ENCODE data around the gene TAMALIN.
A peak's percentile ranks its signal among the peaks of the same experiment; 100 is the strongest.

TAMALIN gene

DNA sequence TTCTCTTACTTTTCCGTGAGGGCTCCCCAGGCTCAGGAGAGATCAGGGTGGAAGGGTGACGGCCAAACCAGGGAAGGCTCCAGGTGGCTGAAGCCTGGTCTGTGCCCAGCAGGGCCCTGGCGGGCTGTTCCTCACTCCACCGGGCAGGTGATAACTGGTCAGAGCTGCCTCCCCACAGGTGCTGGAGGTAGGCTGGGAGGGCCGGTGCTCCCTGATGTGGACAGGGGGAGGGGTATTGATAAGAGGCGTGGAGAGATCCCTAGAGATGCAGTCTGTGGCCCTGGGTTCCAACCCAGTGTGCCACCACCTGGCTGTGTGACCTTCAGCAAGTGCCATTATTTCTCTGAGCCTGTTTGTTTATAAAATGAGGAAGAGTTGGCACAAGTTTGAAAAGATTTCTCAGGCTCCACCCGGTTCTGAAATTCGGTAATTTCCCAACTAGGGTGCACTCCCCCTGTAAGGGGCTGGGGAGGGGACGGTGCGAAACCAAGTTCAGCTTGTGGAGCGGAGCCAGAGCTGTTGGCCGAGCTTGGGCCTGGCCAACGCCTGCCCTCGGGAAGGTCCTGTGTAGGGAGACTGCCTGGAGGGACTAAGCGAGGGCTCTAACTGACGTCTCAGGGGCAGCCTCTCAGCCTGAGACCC is 43.5 kb downstream of the TAMALIN start:
- TF ChIP-seq TCF12 (IDR thresholded peaks at IDR 0.05; ENCODE audit: low read depth) (peak; percentile 5; the same call in 1 of the 2 replicates), CEBPB (IDR thresholded peaks at IDR 0.05) (no peak), CREB1 (IDR thresholded peaks at IDR 0.05; ENCODE audit: low read depth) (no peak), NFIC (IDR thresholded peaks at IDR 0.05) (peak; percentile 7; the same call in 1 of the 2 replicates), TAF1 (IDR thresholded peaks at IDR 0.05; ENCODE audit: low read depth) (no peak)

DNA sequence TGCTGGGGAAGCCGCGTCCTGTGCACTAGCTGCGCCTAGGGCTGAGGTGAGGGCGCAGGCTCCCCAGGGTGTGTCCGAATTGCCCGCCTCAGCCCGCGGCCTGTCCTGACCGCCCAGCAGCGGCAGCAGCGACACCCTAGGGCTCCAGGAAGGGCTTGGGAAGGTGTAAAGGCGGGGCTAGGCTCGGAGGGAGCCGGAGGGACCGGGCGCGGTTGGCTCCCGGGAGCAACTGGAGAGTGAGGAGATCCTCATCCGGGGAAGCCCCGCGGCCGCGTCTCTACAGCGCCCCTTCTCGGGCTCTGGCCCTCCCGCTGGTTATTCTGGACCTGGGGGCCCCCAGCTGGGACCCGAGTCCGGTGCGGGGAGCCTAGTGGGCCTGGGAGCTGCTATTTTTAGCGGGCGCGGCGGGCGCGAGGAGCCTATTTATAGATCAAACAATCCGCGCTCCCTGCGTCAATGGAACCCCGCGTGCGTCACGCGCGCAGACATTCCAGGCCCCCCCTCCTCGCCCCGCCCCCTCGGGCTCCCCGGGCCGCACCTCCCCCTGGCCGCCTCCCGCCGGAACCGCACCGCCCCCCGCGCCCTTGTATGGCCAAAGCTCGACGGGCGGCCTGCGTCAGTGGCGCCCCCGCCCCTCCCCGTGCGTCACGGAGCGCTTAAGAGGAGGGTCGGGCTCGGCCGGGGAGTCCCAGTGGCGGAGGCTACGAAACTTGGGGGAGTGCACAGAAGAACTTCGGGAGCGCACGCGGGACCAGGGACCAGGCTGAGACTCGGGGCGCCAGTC is 44.2 kb downstream of the TAMALIN start, which contains the start of gene NR4A1:
Gene NR4A1 (plus strand): TSS at position 685 of the 784 bp plus-strand sequence. CDS start 2,887 bp downstream, outside the sequence.
- TF ChIP-seq NFIC (IDR thresholded peaks at IDR 0.05) (no peak; the same call in 1 of the 2 replicates), FOXM1 (IDR thresholded peaks at IDR 0.05; ENCODE audit: borderline replicate concordance, low read depth) (no peak), ZBTB7A (IDR thresholded peaks at IDR 0.05; ENCODE audit: low read depth) (peak; percentile 91; the same call in 1 of the 2 replicates), CREB1 (IDR thresholded peaks at IDR 0.05; ENCODE audit: low read depth) (peak; percentile 88), RAD21 (IDR thresholded peaks at IDR 0.05; ENCODE audit: low read depth) (no peak), TAF1 (IDR thresholded peaks at IDR 0.05; ENCODE audit: low read depth) (0 out of 2 replicates have a peak, but pooled peaks have one; percentile 38), TCF12 (IDR thresholded peaks at IDR 0.05; ENCODE audit: low read depth) (0 out of 2 replicates have a peak, but pooled peaks have one; percentile 8), TEAD4 (IDR thresholded peaks at IDR 0.05) (peak; percentile 96), CEBPB (IDR thresholded peaks at IDR 0.05) (no peak), YY1 (IDR thresholded peaks at IDR 0.05; ENCODE audit: low read depth) (peak; percentile 38; the same call in 1 of the 2 replicates), EGR1 (IDR thresholded peaks at IDR 0.05) (peak; percentile 53), MAX (IDR thresholded peaks at IDR 0.05) (peak; percentile 86), EP300 (IDR thresholded peaks at IDR 0.05; ENCODE audit: borderline replicate concordance) (peak; percentile 45)
- TF ChIP-seq, protein P1, sequence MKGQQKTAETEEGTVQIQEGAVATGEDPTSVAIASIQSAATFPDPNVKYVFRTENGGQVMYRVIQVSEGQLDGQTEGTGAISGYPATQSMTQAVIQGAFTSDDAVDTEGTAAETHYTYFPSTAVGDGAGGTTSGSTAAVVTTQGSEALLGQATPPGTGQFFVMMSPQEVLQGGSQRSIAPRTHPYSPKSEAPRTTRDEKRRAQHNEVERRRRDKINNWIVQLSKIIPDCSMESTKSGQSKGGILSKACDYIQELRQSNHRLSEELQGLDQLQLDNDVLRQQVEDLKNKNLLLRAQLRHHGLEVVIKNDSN (IDR thresholded peaks at IDR 0.05) = peak; percentile 65
- TF ChIP-seq, protein P2, sequence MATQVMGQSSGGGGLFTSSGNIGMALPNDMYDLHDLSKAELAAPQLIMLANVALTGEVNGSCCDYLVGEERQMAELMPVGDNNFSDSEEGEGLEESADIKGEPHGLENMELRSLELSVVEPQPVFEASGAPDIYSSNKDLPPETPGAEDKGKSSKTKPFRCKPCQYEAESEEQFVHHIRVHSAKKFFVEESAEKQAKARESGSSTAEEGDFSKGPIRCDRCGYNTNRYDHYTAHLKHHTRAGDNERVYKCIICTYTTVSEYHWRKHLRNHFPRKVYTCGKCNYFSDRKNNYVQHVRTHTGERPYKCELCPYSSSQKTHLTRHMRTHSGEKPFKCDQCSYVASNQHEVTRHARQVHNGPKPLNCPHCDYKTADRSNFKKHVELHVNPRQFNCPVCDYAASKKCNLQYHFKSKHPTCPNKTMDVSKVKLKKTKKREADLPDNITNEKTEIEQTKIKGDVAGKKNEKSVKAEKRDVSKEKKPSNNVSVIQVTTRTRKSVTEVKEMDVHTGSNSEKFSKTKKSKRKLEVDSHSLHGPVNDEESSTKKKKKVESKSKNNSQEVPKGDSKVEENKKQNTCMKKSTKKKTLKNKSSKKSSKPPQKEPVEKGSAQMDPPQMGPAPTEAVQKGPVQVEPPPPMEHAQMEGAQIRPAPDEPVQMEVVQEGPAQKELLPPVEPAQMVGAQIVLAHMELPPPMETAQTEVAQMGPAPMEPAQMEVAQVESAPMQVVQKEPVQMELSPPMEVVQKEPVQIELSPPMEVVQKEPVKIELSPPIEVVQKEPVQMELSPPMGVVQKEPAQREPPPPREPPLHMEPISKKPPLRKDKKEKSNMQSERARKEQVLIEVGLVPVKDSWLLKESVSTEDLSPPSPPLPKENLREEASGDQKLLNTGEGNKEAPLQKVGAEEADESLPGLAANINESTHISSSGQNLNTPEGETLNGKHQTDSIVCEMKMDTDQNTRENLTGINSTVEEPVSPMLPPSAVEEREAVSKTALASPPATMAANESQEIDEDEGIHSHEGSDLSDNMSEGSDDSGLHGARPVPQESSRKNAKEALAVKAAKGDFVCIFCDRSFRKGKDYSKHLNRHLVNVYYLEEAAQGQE (IDR thresholded peaks at IDR 0.05; ENCODE audit: low read depth) = no peak

- no peak for TF ChIP-seq FOXM1 (IDR thresholded peaks at IDR 0.05; ENCODE audit: borderline replicate concordance, low read depth)
- peak; percentile 44 for TF ChIP-seq MAX (IDR thresholded peaks at IDR 0.05)
These were observed 45.9 kb downstream of the TAMALIN start for GRCh38 chr12:52052468-52053186.

GRCh38 chr12:52053536-52054209 is 46.9 kb downstream of the TAMALIN start:
- TF ChIP-seq ZBTB7A (IDR thresholded peaks at IDR 0.05; ENCODE audit: low read depth) = no peak
- TF ChIP-seq CREB1 (IDR thresholded peaks at IDR 0.05; ENCODE audit: low read depth) = no peak
- no peak for TF ChIP-seq EP300 (IDR thresholded peaks at IDR 0.05; ENCODE audit: borderline replicate concordance)
- TF ChIP-seq, protein P1 (IDR thresholded peaks at IDR 0.05) = no peak
- TF ChIP-seq TEAD4 (IDR thresholded peaks at IDR 0.05) = no peak
- TF ChIP-seq, protein P2 (IDR thresholded peaks at IDR 0.05; ENCODE audit: low read depth) = no peak
- TF ChIP-seq TCF12 (IDR thresholded peaks at IDR 0.05; ENCODE audit: low read depth) = no peak
- TF ChIP-seq MAX (IDR thresholded peaks at IDR 0.05) = no peak
- TF ChIP-seq RAD21 (IDR thresholded peaks at IDR 0.05; ENCODE audit: low read depth) = no peak
- no peak for TF ChIP-seq CEBPB (IDR thresholded peaks at IDR 0.05)
- TF ChIP-seq YY1 (IDR thresholded peaks at IDR 0.05; ENCODE audit: low read depth) = no peak
- TF ChIP-seq EGR1 (IDR thresholded peaks at IDR 0.05) = no peak
- no peak for TF ChIP-seq FOXM1 (IDR thresholded peaks at IDR 0.05; ENCODE audit: borderline replicate concordance, low read depth)
- no peak for TF ChIP-seq NFIC (IDR thresholded peaks at IDR 0.05)
- no peak for TF ChIP-seq TAF1 (IDR thresholded peaks at IDR 0.05; ENCODE audit: low read depth)
